ENCODE data around the gene MAGEA9. TPM values are rescaled to one million over a fixed set of nuclear protein-coding genes. Genes with fewer than 3 reads are reported as not detected.
A peak's percentile ranks its signal among the peaks of the same experiment; 100 is the strongest.

The MAGEA9 gene
- polyA plus RNA-seq, 3 donors: not detected

- intact Hi-C loops (cut with micrococcal nuclease): no loop called here
- no peak for DNase-seq
Observed at GRCh38 chrX:149825424-149825823, 43.7 kb downstream of the MAGEA9 start.

GRCh38 chrX:149827254-149827653 is 45.5 kb downstream of the MAGEA9 start:
- no peaks in the 10 kb centered on the region for H3K36me3 ChIP-seq (replicated peaks in 1 of 2; ENCODE audit: control insufficient read depth in 1 of 2, insufficient read depth in 2 of 2, low read length in 2 of 2)
- H3K9ac ChIP-seq (ENCODE audit: insufficient read depth, low read length, poor library complexity, severe bottlenecking): no peak overlapping the region
- no peaks in the 10 kb centered on the region for H3K36me3 Mint-ChIP-seq
- H3K27ac ChIP-seq (ENCODE audit: low read depth in 1 of 2, low read length in 2 of 2): no peak overlapping the region
- DNase-seq: no peak
- peaks cover 0 to 4% (median 0%) of the 10 kb centered on the region in 7 donors for H3K9me3 Mint-ChIP-seq
- TF ChIP-seq CTCF (IDR thresholded peaks at IDR 0.05): no peak
- H3K27me3 Mint-ChIP-seq (ENCODE audit: low read depth in 3 of 3): peaks cover 10 to 26% (median 16%) of the 10 kb centered on the region in 3 donors
- no peak overlapping the region for H3K4me3 Mint-ChIP-seq
- intact Hi-C loops (cut with micrococcal nuclease): no loop called here
- H3K79me2 ChIP-seq (ENCODE audit: insufficient read depth, low read length): no peaks in the 10 kb centered on the region
- no CpG with 5 or more reads among the region's 1 CpG for WGBS (ENCODE audit: insufficient coverage)
- H3K9me3 ChIP-seq (replicated peaks in 1 of 2; ENCODE audit: control insufficient read depth in 1 of 2, insufficient read depth in 1 of 2, low read length in 2 of 2): no peaks in the 10 kb centered on the region
- no peak overlapping the region for H3K4me3 ChIP-seq (replicated peaks in 1 of 3; ENCODE audit: low read depth in 2 of 3, low read length in 3 of 3)
- no peaks in the 10 kb centered on the region for H4K20me1 ChIP-seq (ENCODE audit: insufficient read depth, low read length)
- H3K27ac Mint-ChIP-seq: peak overlapping the region in 1 of 7 donors; percentile 46
- H3K4me1 ChIP-seq (ENCODE audit: control insufficient read depth in 1 of 2, insufficient read depth in 2 of 2, low read length in 2 of 2): no peaks in the 10 kb centered on the region
- peaks cover 14% of the 10 kb centered on the region for H3K4me1 Mint-ChIP-seq
- H3K4me2 ChIP-seq (replicated peaks; ENCODE audit: extremely low read depth, low read length, poor library complexity, severe bottlenecking): no peak overlapping the region
- peaks cover 3 to 7% of the 10 kb centered on the region in 2 donors for H3K27me3 ChIP-seq (ENCODE audit: control insufficient read depth in 2 of 2, insufficient read depth in 2 of 2, low read length in 2 of 2)
- no peak overlapping the region for H2AFZ ChIP-seq (ENCODE audit: insufficient read depth, low read depth, low read length, poor library complexity, severe bottlenecking)

More at GRCh38 chrX:149825424-149825823, 43.7 kb downstream of the MAGEA9 start:
- WGBS (ENCODE audit: insufficient coverage): 0% methylated on average over 1 of the region's 3 CpGs
- H3K4me1 Mint-ChIP-seq: peaks cover 11% of the 10 kb centered on the region
- Histone ChIP-seq H3K79me2 (ENCODE audit: insufficient read depth, low read length) (no peaks in the 10 kb centered on the region), H3K9ac (ENCODE audit: insufficient read depth, low read length, poor library complexity, severe bottlenecking) (no peak overlapping the region), H3K4me3 (replicated peaks in 1 of 3; ENCODE audit: low read depth in 2 of 3, low read length in 3 of 3) (no peak overlapping the region), H3K27me3 (ENCODE audit: control insufficient read depth in 2 of 2, insufficient read depth in 2 of 2, low read length in 2 of 2) (peaks cover 3 to 7% of the 10 kb centered on the region in 2 donors), H3K36me3 (replicated peaks in 1 of 2; ENCODE audit: control insufficient read depth in 1 of 2, insufficient read depth in 2 of 2, low read length in 2 of 2) (no peaks in the 10 kb centered on the region), H4K20me1 (ENCODE audit: insufficient read depth, low read length) (no peaks in the 10 kb centered on the region), H3K4me1 (ENCODE audit: control insufficient read depth in 1 of 2, insufficient read depth in 2 of 2, low read length in 2 of 2) (no peaks in the 10 kb centered on the region), H3K9me3 (replicated peaks in 1 of 2; ENCODE audit: control insufficient read depth in 1 of 2, insufficient read depth in 1 of 2, low read length in 2 of 2) (no peaks in the 10 kb centered on the region), H3K27ac (ENCODE audit: low read depth in 1 of 2, low read length in 2 of 2) (no peak overlapping the region), H3K4me2 (replicated peaks; ENCODE audit: extremely low read depth, low read length, poor library complexity, severe bottlenecking) (no peak overlapping the region), H2AFZ (ENCODE audit: insufficient read depth, low read depth, low read length, poor library complexity, severe bottlenecking) (no peak overlapping the region)
- no peaks in the 10 kb centered on the region for H3K36me3 Mint-ChIP-seq
- H3K27ac Mint-ChIP-seq: no peak overlapping the region
- peaks cover 0 to 3% (median 0%) of the 10 kb centered on the region in 7 donors for H3K9me3 Mint-ChIP-seq
- H3K27me3 Mint-ChIP-seq (ENCODE audit: low read depth in 3 of 3): peaks cover 7 to 22% (median 13%) of the 10 kb centered on the region in 3 donors
- no peak overlapping the region for H3K4me3 Mint-ChIP-seq
- TF ChIP-seq CTCF (IDR thresholded peaks at IDR 0.05): no peak

Data from CD14-positive monocyte (primary cell).